Neural cell (in vitro differentiated cells): ENCODE results near the gene KCNT1. TPM values are rescaled to one million over a fixed set of nuclear protein-coding genes. Genes with fewer than 3 reads are reported as not detected.

ENCODE experiments used
- H2AFZ ChIP-seq: fragments of 200-600, 300-800 bp; sonication (generic), shearing (Covaris generic); 2 replicates; pipeline ENCODE4 v1.6.0; 2014; ENCODE audit warnings: low read depth, mild to moderate bottlenecking, antibody characterized with exemption, low read length, moderate library complexity
- H3F3A ChIP-seq: fragments of 200-600 bp; shearing (Covaris generic); 2 replicates; pipeline ENCODE4 v1.6.1; 2016; ENCODE audit warnings: mild to moderate bottlenecking, moderate library complexity, mixed read lengths, antibody characterized with exemption, low read length; ENCODE audit not compliant: insufficient read depth, poor library complexity, severe bottlenecking
- H3K27ac ChIP-seq: fragments of 200-600, 300-800 bp; sonication (generic), shearing (Covaris generic); 2 replicates; pipeline ENCODE4 v1.5.1; 2014; ENCODE audit warnings: mild to moderate bottlenecking, low read length, moderate library complexity
- H3K27me3 ChIP-seq: fragments of 300-800, 200-600 bp; sonication (generic), shearing (Covaris generic); 2 replicates; pipeline ENCODE4 v1.6.0; 2014; ENCODE audit warnings: mild to moderate bottlenecking, low read depth, low read length, moderate library complexity; ENCODE audit not compliant: insufficient read depth
- H3K36me3 ChIP-seq: fragments of 300-800, 200-600 bp; sonication (generic), shearing (Covaris generic); 2 replicates; pipeline ENCODE4 v1.5.1; 2014; ENCODE audit warnings: mild to moderate bottlenecking, antibody characterized with exemption, low read length, moderate library complexity; ENCODE audit not compliant: insufficient read depth
- H3K4me2 ChIP-seq: fragments of 300-800, 200-600 bp; sonication (generic), shearing (Covaris generic); 2 replicates; pipeline ENCODE4 v1.6.0; 2014; ENCODE audit warnings: mild to moderate bottlenecking, low read length
- H3K4me3 ChIP-seq: fragments of 300-800, 200-600 bp; sonication (generic), shearing (Covaris generic); 2 replicates; pipeline ENCODE4 v1.5.1; 2014; ENCODE audit warnings: mild to moderate bottlenecking, low read length, moderate library complexity
- H3K79me2 ChIP-seq: fragments of 200-600 bp; shearing (Covaris generic); replicated peaks from 2 replicates; pipeline ENCODE4 v1.6.0; 2014; ENCODE audit warnings: mild to moderate bottlenecking, low read length, moderate library complexity; ENCODE audit not compliant: insufficient read depth
- H3K9ac ChIP-seq: fragments of 300-800, 200-600 bp; sonication (generic), shearing (Covaris generic); 2 replicates; pipeline ENCODE4 v1.6.1; 2016; ENCODE audit warnings: mild to moderate bottlenecking, low read length, mixed read lengths
- H3K9me2 ChIP-seq: fragments of 200-600 bp; shearing (Covaris generic); 2 replicates; pipeline ENCODE4 v1.6.1; 2016; ENCODE audit warnings: mild to moderate bottlenecking, low read length, mixed read lengths; ENCODE audit not compliant: insufficient read depth
- H3K9me3 ChIP-seq: fragments of 200-600, 300-800 bp; sonication (generic), shearing (Covaris generic); 2 replicates; pipeline ENCODE4 v1.6.1; 2016; ENCODE audit warnings: mild to moderate bottlenecking, mixed run types, low read length, moderate library complexity, mixed read lengths
- H4K20me1 ChIP-seq: fragments of 200-600 bp; shearing (Covaris generic); 2 replicates; pipeline ENCODE4 v1.6.1; 2016; ENCODE audit warnings: mild to moderate bottlenecking, mixed run types; ENCODE audit not compliant: insufficient read depth
- EP300 ChIP-seq: fragments of 450-650 bp; conservative IDR thresholded peaks from 2 replicates; pipeline ENCODE4 v1.6.1; 2014; ENCODE audit warnings: antibody characterized with exemption, mild to moderate bottlenecking, moderate library complexity; ENCODE audit not compliant: poor library complexity, severe bottlenecking
- EZH2 ChIP-seq: fragments of 200-600, 300-800 bp; shearing (Covaris generic), sonication (generic); IDR thresholded peaks from 2 replicates; pipeline ENCODE4 v1.6.1; 2014; ENCODE audit warnings: antibody characterized with exemption, low read length, borderline replicate concordance, mild to moderate bottlenecking; ENCODE audit not compliant: insufficient read depth, poor library complexity, severe bottlenecking
- MXI1 ChIP-seq: fragments of 450-650 bp; conservative IDR thresholded peaks from 2 replicates; pipeline ENCODE4 v1.6.1; 2014; ENCODE audit warnings: antibody characterized with exemption, mild to moderate bottlenecking; ENCODE audit not compliant: poor library complexity, severe bottlenecking
- POLR2AphosphoS5 ChIP-seq: IDR thresholded peaks from 2 replicates; pipeline ENCODE4 v1.6.1; 2012
- RAD21 ChIP-seq: fragments of 450-650 bp; conservative IDR thresholded peaks from 2 replicates; pipeline ENCODE4 v1.6.1; 2014; ENCODE audit warnings: antibody characterized with exemption, mild to moderate bottlenecking, moderate library complexity
- SMC3 ChIP-seq: fragments of 450-650 bp; conservative IDR thresholded peaks from 2 replicates; pipeline ENCODE4 v1.6.1; 2014; ENCODE audit warnings: antibody characterized with exemption, mild to moderate bottlenecking, moderate library complexity; ENCODE audit not compliant: poor library complexity
- TAF1 ChIP-seq: IDR thresholded peaks from 2 replicates; pipeline ENCODE4 v1.6.1; 2012; ENCODE audit warnings: low read depth
- polyA plus RNA-seq: library from polyadenylated mRNA; depleted of rRNA; stranded (reverse); fragments of >200 nt; gene quantifications from 2 replicates; pipeline ENCODE4 v1.2.3, GENCODE V29; 2014
- TF ChIP-seq, protein P1 (sequence below): fragments of 450-650 bp; IDR thresholded peaks from 2 replicates; pipeline ENCODE4 v1.5.1; 2014; ENCODE audit warnings: antibody characterized with exemption, mild to moderate bottlenecking, moderate library complexity; ENCODE audit not compliant: poor library complexity, severe bottlenecking
- TF ChIP-seq, protein P2 (sequence below): IDR thresholded peaks from 2 replicates; pipeline ENCODE4 v1.6.1; 2012; ENCODE audit warnings: borderline replicate concordance

KCNT1 gene
- polyA plus RNA-seq, 1 donor from 2014 or later: 0.67 TPM

DNA sequence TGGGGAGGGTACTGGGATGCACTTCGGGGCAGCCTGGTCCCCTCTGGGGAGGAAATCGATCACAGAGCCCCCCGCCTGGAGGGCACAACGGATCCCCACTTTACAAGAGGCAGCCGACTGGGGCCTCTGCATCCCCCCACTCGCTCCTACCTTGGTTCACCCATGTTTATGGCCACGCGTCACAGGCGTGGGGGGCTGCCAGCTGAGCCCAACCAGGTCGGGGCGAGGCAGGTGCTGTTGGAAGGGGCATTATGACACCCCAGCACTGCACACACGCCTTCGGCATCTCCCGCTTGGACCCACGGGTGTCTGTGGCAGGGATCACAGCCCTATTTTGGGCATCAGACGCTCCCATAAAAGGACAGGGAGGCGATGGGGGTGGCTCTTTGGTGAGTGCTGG is 17.3 kb upstream of the KCNT1 start:
- Histone ChIP-seq H3K9me2 (no peaks in the 10 kb centered on the region), H3K4me3 (no peak overlapping the region), H3F3A (no peaks in the 10 kb centered on the region), H3K9me3 (no peaks in the 10 kb centered on the region), H3K79me2 (no peaks in the 10 kb centered on the region), H4K20me1 (no peaks in the 10 kb centered on the region), H3K27me3 (no peaks in the 10 kb centered on the region), H3K9ac (no peak overlapping the region), H3K36me3 (no peaks in the 10 kb centered on the region), H2AFZ (no peak overlapping the region), H3K4me2 (no peak overlapping the region), H3K27ac (no peak overlapping the region)
- TF ChIP-seq POLR2AphosphoS5: no peak
- TF ChIP-seq RAD21: no peak
- TF ChIP-seq EZH2: no peak
- TF ChIP-seq MXI1: no peak
- no peak for TF ChIP-seq SMC3
- TF ChIP-seq, protein P1, sequence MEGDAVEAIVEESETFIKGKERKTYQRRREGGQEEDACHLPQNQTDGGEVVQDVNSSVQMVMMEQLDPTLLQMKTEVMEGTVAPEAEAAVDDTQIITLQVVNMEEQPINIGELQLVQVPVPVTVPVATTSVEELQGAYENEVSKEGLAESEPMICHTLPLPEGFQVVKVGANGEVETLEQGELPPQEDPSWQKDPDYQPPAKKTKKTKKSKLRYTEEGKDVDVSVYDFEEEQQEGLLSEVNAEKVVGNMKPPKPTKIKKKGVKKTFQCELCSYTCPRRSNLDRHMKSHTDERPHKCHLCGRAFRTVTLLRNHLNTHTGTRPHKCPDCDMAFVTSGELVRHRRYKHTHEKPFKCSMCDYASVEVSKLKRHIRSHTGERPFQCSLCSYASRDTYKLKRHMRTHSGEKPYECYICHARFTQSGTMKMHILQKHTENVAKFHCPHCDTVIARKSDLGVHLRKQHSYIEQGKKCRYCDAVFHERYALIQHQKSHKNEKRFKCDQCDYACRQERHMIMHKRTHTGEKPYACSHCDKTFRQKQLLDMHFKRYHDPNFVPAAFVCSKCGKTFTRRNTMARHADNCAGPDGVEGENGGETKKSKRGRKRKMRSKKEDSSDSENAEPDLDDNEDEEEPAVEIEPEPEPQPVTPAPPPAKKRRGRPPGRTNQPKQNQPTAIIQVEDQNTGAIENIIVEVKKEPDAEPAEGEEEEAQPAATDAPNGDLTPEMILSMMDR: no peak
- no peak for TF ChIP-seq TAF1
- TF ChIP-seq, protein P2, sequence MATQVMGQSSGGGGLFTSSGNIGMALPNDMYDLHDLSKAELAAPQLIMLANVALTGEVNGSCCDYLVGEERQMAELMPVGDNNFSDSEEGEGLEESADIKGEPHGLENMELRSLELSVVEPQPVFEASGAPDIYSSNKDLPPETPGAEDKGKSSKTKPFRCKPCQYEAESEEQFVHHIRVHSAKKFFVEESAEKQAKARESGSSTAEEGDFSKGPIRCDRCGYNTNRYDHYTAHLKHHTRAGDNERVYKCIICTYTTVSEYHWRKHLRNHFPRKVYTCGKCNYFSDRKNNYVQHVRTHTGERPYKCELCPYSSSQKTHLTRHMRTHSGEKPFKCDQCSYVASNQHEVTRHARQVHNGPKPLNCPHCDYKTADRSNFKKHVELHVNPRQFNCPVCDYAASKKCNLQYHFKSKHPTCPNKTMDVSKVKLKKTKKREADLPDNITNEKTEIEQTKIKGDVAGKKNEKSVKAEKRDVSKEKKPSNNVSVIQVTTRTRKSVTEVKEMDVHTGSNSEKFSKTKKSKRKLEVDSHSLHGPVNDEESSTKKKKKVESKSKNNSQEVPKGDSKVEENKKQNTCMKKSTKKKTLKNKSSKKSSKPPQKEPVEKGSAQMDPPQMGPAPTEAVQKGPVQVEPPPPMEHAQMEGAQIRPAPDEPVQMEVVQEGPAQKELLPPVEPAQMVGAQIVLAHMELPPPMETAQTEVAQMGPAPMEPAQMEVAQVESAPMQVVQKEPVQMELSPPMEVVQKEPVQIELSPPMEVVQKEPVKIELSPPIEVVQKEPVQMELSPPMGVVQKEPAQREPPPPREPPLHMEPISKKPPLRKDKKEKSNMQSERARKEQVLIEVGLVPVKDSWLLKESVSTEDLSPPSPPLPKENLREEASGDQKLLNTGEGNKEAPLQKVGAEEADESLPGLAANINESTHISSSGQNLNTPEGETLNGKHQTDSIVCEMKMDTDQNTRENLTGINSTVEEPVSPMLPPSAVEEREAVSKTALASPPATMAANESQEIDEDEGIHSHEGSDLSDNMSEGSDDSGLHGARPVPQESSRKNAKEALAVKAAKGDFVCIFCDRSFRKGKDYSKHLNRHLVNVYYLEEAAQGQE: no peak
- no peak for TF ChIP-seq EP300

DNA sequence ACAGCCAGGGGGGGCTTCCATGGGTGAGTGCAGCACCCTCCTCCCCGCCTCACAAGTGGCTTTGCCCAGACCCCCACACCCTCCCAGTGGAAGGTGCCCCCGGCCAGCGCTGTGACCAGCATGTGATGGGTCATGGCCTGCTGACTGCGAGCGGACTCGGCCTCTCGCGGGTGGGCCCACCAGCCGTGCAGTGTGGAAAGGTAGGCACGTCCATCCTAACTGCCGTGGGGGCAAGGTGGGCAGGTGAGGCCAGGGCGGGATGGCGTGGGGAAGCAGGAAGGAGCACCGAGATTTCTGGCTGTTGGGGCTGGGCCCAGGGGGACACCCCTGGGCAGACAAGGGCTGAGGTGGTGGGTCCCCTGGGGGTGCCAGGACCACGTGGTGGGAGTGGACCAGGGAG is 14.8 kb upstream of the KCNT1 start:
- no peak overlapping the region for H3K27ac ChIP-seq
- no peaks in the 10 kb centered on the region for H3K36me3 ChIP-seq
- H3K9me2 ChIP-seq: no peaks in the 10 kb centered on the region
- H3K4me2 ChIP-seq: no peak overlapping the region
- no peak overlapping the region for H3K9ac ChIP-seq
- no peaks in the 10 kb centered on the region for H3F3A ChIP-seq
- H4K20me1 ChIP-seq: no peaks in the 10 kb centered on the region
- no peak overlapping the region for H2AFZ ChIP-seq
- no peak overlapping the region for H3K4me3 ChIP-seq
- no peaks in the 10 kb centered on the region for H3K79me2 ChIP-seq
- no peaks in the 10 kb centered on the region for H3K9me3 ChIP-seq
- TF ChIP-seq SMC3: no peak
- TF ChIP-seq, protein P2: no peak
- no peak for TF ChIP-seq RAD21
- TF ChIP-seq EP300: no peak
- TF ChIP-seq, protein P1: no peak
- no peak for TF ChIP-seq TAF1
- no peak for TF ChIP-seq MXI1
- TF ChIP-seq EZH2: no peak
- H3K27me3 ChIP-seq: no peaks in the 10 kb centered on the region
